Measurements from ENCODE around the gene CDK5RAP3. TPM values are rescaled to one million over a fixed set of nuclear protein-coding genes. Genes with fewer than 3 reads are reported as not detected.

The CDK5RAP3 gene
- total RNA-seq, 1 donor from 2014 or later: 301 TPM

DNA sequence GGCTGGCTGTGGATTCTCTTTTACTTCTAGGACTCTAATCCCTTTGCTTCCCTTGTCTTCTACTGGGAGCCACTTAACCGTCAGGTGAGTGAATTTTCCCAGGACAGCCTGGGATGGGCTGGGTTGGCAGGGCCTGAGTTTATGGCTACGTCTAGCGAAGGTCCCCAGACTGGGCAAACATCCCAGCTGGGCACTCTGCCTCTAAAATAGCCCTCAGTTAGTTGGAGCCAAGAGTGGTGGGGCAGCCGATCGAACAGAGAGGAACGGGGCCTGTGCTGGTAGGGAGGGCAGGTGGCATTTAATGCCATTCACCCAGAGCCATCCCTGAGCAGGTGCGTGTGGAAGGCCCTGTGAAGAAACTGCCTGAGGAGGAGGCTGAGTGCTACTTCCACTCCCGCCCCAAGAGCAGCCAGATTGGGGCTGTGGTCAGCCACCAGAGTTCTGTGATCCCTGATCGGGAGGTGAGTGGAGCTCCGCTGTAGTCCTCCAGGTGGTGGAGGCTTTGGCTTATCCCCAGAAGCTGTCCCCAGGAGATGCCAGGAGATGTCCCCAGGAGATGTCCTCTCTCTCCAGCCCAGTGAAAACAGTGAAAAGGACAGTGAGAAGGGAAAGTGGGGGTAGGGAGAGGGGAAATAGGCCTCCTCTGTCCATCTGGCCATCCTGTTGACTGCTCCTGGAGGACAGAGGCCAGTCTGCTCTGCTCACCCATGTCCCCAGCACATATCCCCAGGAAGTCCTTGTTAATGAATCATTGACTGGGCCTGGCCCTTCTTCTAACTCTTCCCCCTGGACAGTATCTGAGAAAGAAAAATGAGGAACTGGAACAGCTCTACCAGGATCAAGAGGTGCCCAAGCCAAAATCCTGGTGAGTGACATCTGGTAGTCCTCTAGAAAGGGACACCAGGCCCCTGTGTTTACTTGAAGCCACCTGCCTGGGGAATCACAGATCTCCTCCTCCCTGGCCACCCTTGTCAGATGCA, 25.1 kb upstream of the CDK5RAP3 start:
- Mint-ChIP-seq H3K27me3 (ENCODE audit: low read depth) (peaks cover 7% of the 10 kb centered on the region), H3K9me3 (peaks cover 4% of the 10 kb centered on the region), H3K4me3 (no peak overlapping the region), H3K4me1 (peaks cover 30% of the 10 kb centered on the region), H3K36me3 (ENCODE audit: low read depth) (no peaks in the 10 kb centered on the region), H3K27ac (ENCODE audit: unreplicated experiment) (peak overlapping the region; percentile 2)
- DNase-seq (ENCODE audit: low read depth, low spot score): no peak
- TF ChIP-seq, protein P1, sequence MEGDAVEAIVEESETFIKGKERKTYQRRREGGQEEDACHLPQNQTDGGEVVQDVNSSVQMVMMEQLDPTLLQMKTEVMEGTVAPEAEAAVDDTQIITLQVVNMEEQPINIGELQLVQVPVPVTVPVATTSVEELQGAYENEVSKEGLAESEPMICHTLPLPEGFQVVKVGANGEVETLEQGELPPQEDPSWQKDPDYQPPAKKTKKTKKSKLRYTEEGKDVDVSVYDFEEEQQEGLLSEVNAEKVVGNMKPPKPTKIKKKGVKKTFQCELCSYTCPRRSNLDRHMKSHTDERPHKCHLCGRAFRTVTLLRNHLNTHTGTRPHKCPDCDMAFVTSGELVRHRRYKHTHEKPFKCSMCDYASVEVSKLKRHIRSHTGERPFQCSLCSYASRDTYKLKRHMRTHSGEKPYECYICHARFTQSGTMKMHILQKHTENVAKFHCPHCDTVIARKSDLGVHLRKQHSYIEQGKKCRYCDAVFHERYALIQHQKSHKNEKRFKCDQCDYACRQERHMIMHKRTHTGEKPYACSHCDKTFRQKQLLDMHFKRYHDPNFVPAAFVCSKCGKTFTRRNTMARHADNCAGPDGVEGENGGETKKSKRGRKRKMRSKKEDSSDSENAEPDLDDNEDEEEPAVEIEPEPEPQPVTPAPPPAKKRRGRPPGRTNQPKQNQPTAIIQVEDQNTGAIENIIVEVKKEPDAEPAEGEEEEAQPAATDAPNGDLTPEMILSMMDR (conservative IDR thresholded peaks at IDR 0.05): no peak

DNA sequence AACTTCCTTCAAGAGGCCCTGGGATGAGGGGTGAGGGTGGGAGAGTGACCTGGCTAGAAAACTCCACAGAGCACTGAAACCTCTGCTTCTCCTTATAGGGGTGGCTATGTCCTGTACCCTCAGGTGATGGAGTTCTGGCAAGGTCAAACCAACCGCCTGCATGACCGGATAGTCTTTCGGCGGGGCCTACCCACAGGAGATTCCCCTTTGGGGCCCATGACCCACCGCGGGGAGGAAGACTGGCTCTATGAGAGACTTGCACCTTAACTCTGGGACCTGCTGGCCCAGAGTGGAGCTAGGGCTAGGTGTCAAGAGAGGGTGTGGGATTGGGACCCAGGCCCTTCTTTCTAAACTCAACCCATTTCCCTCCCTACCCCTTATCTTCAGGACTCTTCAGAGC, 24.4 kb upstream of the CDK5RAP3 start:
- H3K27me3 Mint-ChIP-seq (ENCODE audit: low read depth): peaks cover 2% of the 10 kb centered on the region
- no peaks in the 10 kb centered on the region for H3K36me3 Mint-ChIP-seq (ENCODE audit: low read depth)
- peaks cover 24% of the 10 kb centered on the region for H3K4me1 Mint-ChIP-seq
- no peaks in the 10 kb centered on the region for H3K9me3 Mint-ChIP-seq
- no peak for DNase-seq (ENCODE audit: low read depth, low spot score)
- H3K27ac Mint-ChIP-seq (ENCODE audit: unreplicated experiment): no peak overlapping the region
- H3K4me3 Mint-ChIP-seq: peak overlapping the region; percentile 11
- TF ChIP-seq, protein P1 (conservative IDR thresholded peaks at IDR 0.05): no peak

DNA sequence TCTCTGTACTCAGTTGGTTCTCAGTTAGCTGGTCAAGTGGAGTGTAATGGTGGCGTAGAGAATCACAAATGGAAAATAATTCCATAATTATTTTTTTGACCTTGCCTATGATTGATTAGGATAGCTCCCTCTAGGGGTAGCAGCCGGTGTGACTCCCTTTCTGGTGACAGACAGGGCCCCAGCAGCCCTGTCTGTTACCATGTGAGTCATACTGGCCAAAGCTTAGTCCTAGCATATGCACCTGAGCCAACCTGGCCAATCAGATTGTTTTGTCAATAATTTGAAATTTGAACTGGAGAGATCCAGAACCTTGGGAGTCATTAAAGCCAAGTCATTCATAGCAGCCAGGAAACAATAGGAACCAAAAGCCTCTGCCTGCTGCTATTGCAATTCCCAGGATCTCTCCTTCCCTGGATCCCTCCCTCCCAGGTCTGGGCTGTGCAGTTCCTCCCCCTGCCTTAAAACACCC, 23.9 kb upstream of the CDK5RAP3 start:
- no peaks in the 10 kb centered on the region for H3K36me3 Mint-ChIP-seq (ENCODE audit: low read depth)
- TF ChIP-seq, protein P1 (conservative IDR thresholded peaks at IDR 0.05): peak; percentile 89
- H3K27me3 Mint-ChIP-seq (ENCODE audit: low read depth): peaks cover 2% of the 10 kb centered on the region
- H3K4me3 Mint-ChIP-seq: peak overlapping the region; percentile 11
- peak; percentile 58 for DNase-seq (ENCODE audit: low read depth, low spot score)
- H3K9me3 Mint-ChIP-seq: no peaks in the 10 kb centered on the region
- H3K27ac Mint-ChIP-seq (ENCODE audit: unreplicated experiment): no peak overlapping the region
- peaks cover 22% of the 10 kb centered on the region for H3K4me1 Mint-ChIP-seq

DNA sequence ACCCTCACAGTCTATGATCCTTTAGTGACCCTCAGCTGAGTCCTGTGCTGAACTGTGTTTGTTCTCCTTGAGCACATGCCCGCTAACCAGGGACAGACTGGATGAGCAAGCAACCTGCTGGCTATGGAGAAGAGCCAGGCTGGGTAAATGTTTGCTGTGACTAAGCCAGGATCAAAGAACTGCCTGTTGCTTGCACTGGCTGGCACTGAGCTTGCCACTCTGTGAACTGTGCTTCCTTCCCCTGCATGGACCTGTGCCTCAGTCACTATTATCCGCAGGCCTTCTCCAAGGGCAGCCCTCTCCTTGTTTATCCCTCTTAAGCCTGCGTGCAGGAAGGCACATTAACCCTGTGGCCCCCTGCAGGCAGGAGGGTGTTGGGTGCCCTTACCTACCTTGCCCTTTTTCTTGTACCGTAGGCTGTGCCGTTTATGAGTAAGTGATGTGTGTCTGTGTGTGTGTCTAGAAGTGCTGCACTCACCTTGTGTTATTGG, 22.2 kb upstream of the CDK5RAP3 start:
- Mint-ChIP-seq H3K4me3 (no peak overlapping the region), H3K9me3 (no peaks in the 10 kb centered on the region), H3K27me3 (ENCODE audit: low read depth) (no peaks in the 10 kb centered on the region), H3K36me3 (ENCODE audit: low read depth) (no peaks in the 10 kb centered on the region), H3K27ac (ENCODE audit: unreplicated experiment) (no peak overlapping the region), H3K4me1 (peaks cover 19% of the 10 kb centered on the region)
- no peak for DNase-seq (ENCODE audit: low read depth, low spot score)
- TF ChIP-seq, protein P1 (conservative IDR thresholded peaks at IDR 0.05): no peak

DNA sequence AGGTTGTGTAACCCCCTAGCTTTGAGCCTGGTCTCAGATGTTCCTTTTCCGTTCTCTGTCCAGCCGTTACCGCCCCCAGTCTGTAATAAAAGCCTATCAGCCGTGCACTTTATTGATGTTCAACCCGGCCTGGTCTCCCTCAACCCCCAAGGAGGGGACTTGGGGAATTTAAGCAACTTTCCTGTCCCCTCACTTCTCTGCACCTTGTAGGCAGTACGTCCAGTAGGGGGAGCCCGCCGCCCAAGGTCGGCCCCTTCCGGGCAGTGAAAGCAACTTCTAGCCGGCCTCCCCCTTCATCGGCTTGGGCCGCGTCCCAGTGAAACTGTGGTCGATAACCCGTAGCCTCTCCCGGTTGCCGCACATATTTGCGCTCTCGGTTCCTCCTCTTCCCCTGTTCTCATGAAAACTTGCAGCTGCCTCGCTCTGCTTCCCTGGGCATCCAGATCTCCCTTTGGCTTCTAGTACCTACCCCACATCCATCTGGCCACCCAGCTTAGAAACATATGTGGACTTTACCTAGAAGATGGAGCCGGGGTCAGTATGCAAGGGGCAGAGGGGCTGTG, 21.6 kb upstream of the CDK5RAP3 start:
- Mint-ChIP-seq H3K36me3 (ENCODE audit: low read depth) (no peaks in the 10 kb centered on the region), H3K4me3 (no peak overlapping the region), H3K27ac (ENCODE audit: unreplicated experiment) (peak overlapping the region; percentile 65), H3K4me1 (peaks cover 19% of the 10 kb centered on the region), H3K9me3 (no peaks in the 10 kb centered on the region), H3K27me3 (ENCODE audit: low read depth) (no peaks in the 10 kb centered on the region)
- peak; percentile 97 for DNase-seq (ENCODE audit: low read depth, low spot score)
- TF ChIP-seq, protein P1 (conservative IDR thresholded peaks at IDR 0.05): peak; percentile 96

All from neural crest cell (in vitro differentiated cells).